ENCODE data around the gene ADAMTS2. TPM values are rescaled to one million over a fixed set of nuclear protein-coding genes. Genes with fewer than 3 reads are reported as not detected.

ADAMTS2 gene
- total RNA-seq, 1 experiment from 2014 or later, result 3.9 TPM

GRCh38 chr5:179194201-179194910 lies 150.9 kb downstream of the ADAMTS2 start:
- ChIA-PET RAD21 (ENCODE audit: low non-redundant PET in 1 of 2, low total read pairs in 2 of 2, uncharacterized antibody in 2 of 2, unreplicated experiment in 2 of 2) (no interaction called here), CTCF (no interaction called here), POLR2A (no interaction called here)
- Histone ChIP-seq H3K9ac (ENCODE audit: low read length) (no peak overlapping the region), H3K27ac (ENCODE audit: low read depth, low read length) (no peak overlapping the region), H3K9me2 (ENCODE audit: insufficient read depth) (no peaks in the 10 kb centered on the region), H3K4me1 (ENCODE audit: control insufficient read depth in 1 of 2, insufficient read depth in 2 of 2, low read length in 2 of 2) (no peaks in the 10 kb centered on the region), H3K4me2 (ENCODE audit: low read length) (no peak overlapping the region), H3K9me3 (ENCODE audit: control insufficient read depth in 1 of 2, insufficient read depth in 1 of 2, low read depth in 1 of 2, low read length in 2 of 2) (no peaks in the 10 kb centered on the region), H3K36me3 (ENCODE audit: control insufficient read depth in 1 of 2, insufficient read depth in 2 of 2, low read length in 2 of 2) (no peaks in the 10 kb centered on the region), H3K4me3 (replicated peaks in 1 of 2; ENCODE audit: low read depth in 1 of 2, low read length in 2 of 2) (no peak overlapping the region), H3K27me3 (ENCODE audit: insufficient read depth, low read length) (no peaks in the 10 kb centered on the region), H4K20me1 (ENCODE audit: insufficient read depth) (no peaks in the 10 kb centered on the region), H2AFZ (ENCODE audit: low read depth, low read length, poor library complexity, severe bottlenecking) (no peak overlapping the region), H3K79me2 (ENCODE audit: insufficient read depth, low read length) (no peaks in the 10 kb centered on the region)
- no peak for DNase-seq (ENCODE audit: low read depth, low spot score)
- intact Hi-C loops (cut with micrococcal nuclease), result no loop called here
- no peak for ATAC-seq
- TF ChIP-seq ZBTB33 (IDR thresholded peaks at IDR 0.05; ENCODE audit: extremely low read depth, insufficient replicate concordance, low read length), result no peak
- TF ChIP-seq EZH2phosphoT487 (IDR thresholded peaks at IDR 0.05; ENCODE audit: borderline replicate concordance), result no peak
- no TSS peak for BruUV-seq (replicated peaks)

GRCh38 chr5:179193746-179194145 lies 151.5 kb downstream of the ADAMTS2 start:
- no peak overlapping the region for H3K4me3 ChIP-seq (replicated peaks in 1 of 2; ENCODE audit: low read depth in 1 of 2, low read length in 2 of 2)
- H3K4me2 ChIP-seq (ENCODE audit: low read length), result no peak overlapping the region
- H3K27me3 ChIP-seq (ENCODE audit: insufficient read depth, low read length), result no peaks in the 10 kb centered on the region
- no peaks in the 10 kb centered on the region for H3K9me2 ChIP-seq (ENCODE audit: insufficient read depth)
- H3K9me3 ChIP-seq (ENCODE audit: control insufficient read depth in 1 of 2, insufficient read depth in 1 of 2, low read depth in 1 of 2, low read length in 2 of 2), result no peaks in the 10 kb centered on the region
- DNase-seq (ENCODE audit: low read depth, low spot score), result no peak
- ATAC-seq, result no peak
- CTCF ChIA-PET, result no interaction called here
- intact Hi-C loops (cut with micrococcal nuclease), result no loop called here
- H3K79me2 ChIP-seq (ENCODE audit: insufficient read depth, low read length), result no peaks in the 10 kb centered on the region
- H3K27ac ChIP-seq (ENCODE audit: low read depth, low read length), result no peak overlapping the region
- H3K36me3 ChIP-seq (ENCODE audit: control insufficient read depth in 1 of 2, insufficient read depth in 2 of 2, low read length in 2 of 2), result no peaks in the 10 kb centered on the region
- RAD21 ChIA-PET (ENCODE audit: low non-redundant PET in 1 of 2, low total read pairs in 2 of 2, uncharacterized antibody in 2 of 2, unreplicated experiment in 2 of 2), result no interaction called here
- no peak overlapping the region for H2AFZ ChIP-seq (ENCODE audit: low read depth, low read length, poor library complexity, severe bottlenecking)
- no peaks in the 10 kb centered on the region for H3K4me1 ChIP-seq (ENCODE audit: control insufficient read depth in 1 of 2, insufficient read depth in 2 of 2, low read length in 2 of 2)
- no TSS peak for BruUV-seq (replicated peaks)
- no peak overlapping the region for H3K9ac ChIP-seq (ENCODE audit: low read length)
- POLR2A ChIA-PET, result no interaction called here
- no peaks in the 10 kb centered on the region for H4K20me1 ChIP-seq (ENCODE audit: insufficient read depth)
- TF ChIP-seq CTCF (IDR thresholded peaks at IDR 0.05 in 2 of 3, conservative IDR thresholded peaks at IDR 0.05 in 1 of 3; ENCODE audit: borderline replicate concordance in 1 of 3, insufficient read depth in 1 of 3, low read depth in 2 of 3, low read length in 2 of 3), result no peak
- TF ChIP-seq CEBPB (IDR thresholded peaks at IDR 0.05; ENCODE audit: low read depth), result no peak
- no peak for TF ChIP-seq MAX (IDR thresholded peaks at IDR 0.05)
- TF ChIP-seq TCF7L2 (IDR thresholded peaks at IDR 0.05; ENCODE audit: borderline replicate concordance, extremely low read depth, insufficient read depth, insufficient read length), result no peak
- TF ChIP-seq REST (IDR thresholded peaks at IDR 0.05; ENCODE audit: low read depth), result no peak
- TF ChIP-seq EZH2phosphoT487 (IDR thresholded peaks at IDR 0.05; ENCODE audit: borderline replicate concordance), result no peak
- no peak for TF ChIP-seq SRF (IDR thresholded peaks at IDR 0.05; ENCODE audit: low read depth)
- TF ChIP-seq SP1 (IDR thresholded peaks at IDR 0.05; ENCODE audit: low read depth), result no peak
- TF ChIP-seq POLR2AphosphoS5 (IDR thresholded peaks at IDR 0.05; ENCODE audit: low read depth, low read length), result no peak
- TF ChIP-seq ELF1 (IDR thresholded peaks at IDR 0.05; ENCODE audit: borderline replicate concordance, low read depth), result no peak

Measured in HCT116 (cell line).